ENCODE data around the gene LRRK1. TPM values are rescaled to one million over a fixed set of nuclear protein-coding genes. Genes with fewer than 3 reads are reported as not detected.

LRRK1 gene
- total RNA-seq, 1 donor from 2014 or later = 0.86 TPM

- DNase-seq (ENCODE audit: low spot score, unreplicated experiment) = no peak
- H3K9me3 Mint-ChIP-seq (ENCODE audit: low read depth) = no peaks in the 10 kb centered on the region
- H3K36me3 Mint-ChIP-seq (ENCODE audit: insufficient read depth) = no peaks in the 10 kb centered on the region
- TF ChIP-seq, protein P1, sequence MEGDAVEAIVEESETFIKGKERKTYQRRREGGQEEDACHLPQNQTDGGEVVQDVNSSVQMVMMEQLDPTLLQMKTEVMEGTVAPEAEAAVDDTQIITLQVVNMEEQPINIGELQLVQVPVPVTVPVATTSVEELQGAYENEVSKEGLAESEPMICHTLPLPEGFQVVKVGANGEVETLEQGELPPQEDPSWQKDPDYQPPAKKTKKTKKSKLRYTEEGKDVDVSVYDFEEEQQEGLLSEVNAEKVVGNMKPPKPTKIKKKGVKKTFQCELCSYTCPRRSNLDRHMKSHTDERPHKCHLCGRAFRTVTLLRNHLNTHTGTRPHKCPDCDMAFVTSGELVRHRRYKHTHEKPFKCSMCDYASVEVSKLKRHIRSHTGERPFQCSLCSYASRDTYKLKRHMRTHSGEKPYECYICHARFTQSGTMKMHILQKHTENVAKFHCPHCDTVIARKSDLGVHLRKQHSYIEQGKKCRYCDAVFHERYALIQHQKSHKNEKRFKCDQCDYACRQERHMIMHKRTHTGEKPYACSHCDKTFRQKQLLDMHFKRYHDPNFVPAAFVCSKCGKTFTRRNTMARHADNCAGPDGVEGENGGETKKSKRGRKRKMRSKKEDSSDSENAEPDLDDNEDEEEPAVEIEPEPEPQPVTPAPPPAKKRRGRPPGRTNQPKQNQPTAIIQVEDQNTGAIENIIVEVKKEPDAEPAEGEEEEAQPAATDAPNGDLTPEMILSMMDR (IDR thresholded peaks at IDR 0.05; ENCODE audit: unreplicated experiment) = no peak
- H3K27ac Mint-ChIP-seq = no peak overlapping the region
- peaks cover 11% of the 10 kb centered on the region for H3K27me3 Mint-ChIP-seq
- no peaks in the 10 kb centered on the region for H3K4me1 Mint-ChIP-seq (ENCODE audit: low read depth)
- H3K4me3 Mint-ChIP-seq (ENCODE audit: low read depth) = no peak overlapping the region
Measured at GRCh38 chr15:101114166-101114565, 195.0 kb downstream of the LRRK1 start.

DNA sequence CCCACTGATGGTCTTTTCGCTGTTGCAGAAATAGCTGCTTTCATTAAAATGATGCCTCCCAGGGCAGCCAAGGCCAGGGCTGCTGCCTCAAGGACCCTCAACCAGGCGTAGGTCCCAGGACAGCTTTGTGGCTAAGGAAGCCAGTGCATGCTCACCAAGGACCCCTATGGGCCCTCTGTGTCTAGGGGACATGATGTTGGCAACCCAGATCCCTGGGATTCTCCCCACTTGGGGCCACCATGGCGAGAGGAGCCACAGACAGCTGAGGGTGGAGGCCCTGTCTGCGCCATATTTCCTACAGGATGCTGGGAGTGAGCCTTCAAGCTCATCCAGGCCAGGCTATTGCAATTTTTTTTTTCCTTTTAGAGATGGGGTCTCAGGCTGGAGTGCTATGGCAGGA is 195.5 kb downstream of the LRRK1 start:
- Mint-ChIP-seq H3K27me3 (peaks cover 11% of the 10 kb centered on the region), H3K4me3 (ENCODE audit: low read depth) (no peak overlapping the region), H3K4me1 (ENCODE audit: low read depth) (no peaks in the 10 kb centered on the region), H3K36me3 (ENCODE audit: insufficient read depth) (no peaks in the 10 kb centered on the region), H3K27ac (no peak overlapping the region), H3K9me3 (ENCODE audit: low read depth) (no peaks in the 10 kb centered on the region)
- TF ChIP-seq, protein P1 (IDR thresholded peaks at IDR 0.05; ENCODE audit: unreplicated experiment) = no peak
- no peak for DNase-seq (ENCODE audit: low spot score, unreplicated experiment)

DNA sequence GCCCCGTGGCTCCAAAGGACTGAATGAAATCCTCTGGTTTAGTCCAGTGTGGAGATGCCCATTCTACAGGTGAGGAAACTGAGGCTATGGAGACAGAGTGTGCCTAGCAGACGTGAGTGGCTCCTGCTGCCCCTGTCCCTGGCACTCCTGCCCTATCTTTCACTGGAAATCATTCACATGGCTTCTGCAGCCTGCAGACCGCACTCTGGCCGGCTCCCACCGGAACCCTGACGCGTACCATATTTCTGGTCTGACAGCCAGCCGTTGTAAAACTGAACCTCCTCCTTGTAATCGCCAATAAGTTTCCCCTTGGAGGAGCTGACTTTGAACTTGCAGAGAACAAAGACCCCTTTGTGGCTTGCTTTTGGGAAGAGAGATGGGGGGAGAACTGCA is 196.2 kb downstream of the LRRK1 start:
- no peak overlapping the region for H3K27ac Mint-ChIP-seq

GRCh38 chr15:101115786-101116680 is 196.9 kb downstream of the LRRK1 start:
- no peak for DNase-seq (ENCODE audit: low spot score, unreplicated experiment)
- Mint-ChIP-seq H3K36me3 (ENCODE audit: insufficient read depth) (no peaks in the 10 kb centered on the region), H3K4me3 (ENCODE audit: low read depth) (no peak overlapping the region), H3K27me3 (peaks cover 11% of the 10 kb centered on the region), H3K4me1 (ENCODE audit: low read depth) (no peaks in the 10 kb centered on the region), H3K27ac (no peak overlapping the region), H3K9me3 (ENCODE audit: low read depth) (no peaks in the 10 kb centered on the region)
- TF ChIP-seq, protein P1 (IDR thresholded peaks at IDR 0.05; ENCODE audit: unreplicated experiment) = no peak

More for the DNA sequence above, 196.2 kb downstream of the LRRK1 start:
- TF ChIP-seq, protein P1 (IDR thresholded peaks at IDR 0.05; ENCODE audit: unreplicated experiment) = no peak
- Mint-ChIP-seq H3K36me3 (ENCODE audit: insufficient read depth) (no peaks in the 10 kb centered on the region), H3K4me1 (ENCODE audit: low read depth) (no peaks in the 10 kb centered on the region), H3K27me3 (peaks cover 11% of the 10 kb centered on the region), H3K4me3 (ENCODE audit: low read depth) (no peak overlapping the region), H3K9me3 (ENCODE audit: low read depth) (no peaks in the 10 kb centered on the region)
- no peak for DNase-seq (ENCODE audit: low spot score, unreplicated experiment)

- Mint-ChIP-seq H3K4me1 (ENCODE audit: low read depth) (no peaks in the 10 kb centered on the region), H3K4me3 (ENCODE audit: low read depth) (no peak overlapping the region), H3K27ac (no peak overlapping the region), H3K9me3 (ENCODE audit: low read depth) (no peaks in the 10 kb centered on the region), H3K27me3 (peaks cover 9% of the 10 kb centered on the region), H3K36me3 (ENCODE audit: insufficient read depth) (no peaks in the 10 kb centered on the region)
- DNase-seq (ENCODE audit: low spot score, unreplicated experiment) = no peak
- TF ChIP-seq, protein P1 (IDR thresholded peaks at IDR 0.05; ENCODE audit: unreplicated experiment) = no peak
Measured at GRCh38 chr15:101116681-101116976, 197.5 kb downstream of the LRRK1 start.

Data from progenitor cell of endocrine pancreas (in vitro differentiated cells).